Neural progenitor cell (in vitro differentiated cells): Measurements from ENCODE around the gene IL17RE.

Source experiments
- EZH2 ChIP-seq: fragments of 200-600 bp; sonication (generic); IDR thresholded peaks from 2 replicates; pipeline ENCODE4 v1.6.1; 2017; ENCODE audit warnings: antibody characterized with exemption, mild to moderate bottlenecking, moderate library complexity
- EZH2phosphoT487 ChIP-seq: fragments of 200-600 bp; sonication (generic); IDR thresholded peaks from 2 replicates; pipeline ENCODE4 v1.6.1; 2017; ENCODE audit warnings: antibody characterized with exemption
- TF ChIP-seq, protein P1 (sequence below): fragments of 200-600 bp; sonication (generic); IDR thresholded peaks from 2 replicates; pipeline ENCODE4 v1.5.1; 2017; ENCODE audit warnings: antibody characterized with exemption, mild to moderate bottlenecking

DNA sequence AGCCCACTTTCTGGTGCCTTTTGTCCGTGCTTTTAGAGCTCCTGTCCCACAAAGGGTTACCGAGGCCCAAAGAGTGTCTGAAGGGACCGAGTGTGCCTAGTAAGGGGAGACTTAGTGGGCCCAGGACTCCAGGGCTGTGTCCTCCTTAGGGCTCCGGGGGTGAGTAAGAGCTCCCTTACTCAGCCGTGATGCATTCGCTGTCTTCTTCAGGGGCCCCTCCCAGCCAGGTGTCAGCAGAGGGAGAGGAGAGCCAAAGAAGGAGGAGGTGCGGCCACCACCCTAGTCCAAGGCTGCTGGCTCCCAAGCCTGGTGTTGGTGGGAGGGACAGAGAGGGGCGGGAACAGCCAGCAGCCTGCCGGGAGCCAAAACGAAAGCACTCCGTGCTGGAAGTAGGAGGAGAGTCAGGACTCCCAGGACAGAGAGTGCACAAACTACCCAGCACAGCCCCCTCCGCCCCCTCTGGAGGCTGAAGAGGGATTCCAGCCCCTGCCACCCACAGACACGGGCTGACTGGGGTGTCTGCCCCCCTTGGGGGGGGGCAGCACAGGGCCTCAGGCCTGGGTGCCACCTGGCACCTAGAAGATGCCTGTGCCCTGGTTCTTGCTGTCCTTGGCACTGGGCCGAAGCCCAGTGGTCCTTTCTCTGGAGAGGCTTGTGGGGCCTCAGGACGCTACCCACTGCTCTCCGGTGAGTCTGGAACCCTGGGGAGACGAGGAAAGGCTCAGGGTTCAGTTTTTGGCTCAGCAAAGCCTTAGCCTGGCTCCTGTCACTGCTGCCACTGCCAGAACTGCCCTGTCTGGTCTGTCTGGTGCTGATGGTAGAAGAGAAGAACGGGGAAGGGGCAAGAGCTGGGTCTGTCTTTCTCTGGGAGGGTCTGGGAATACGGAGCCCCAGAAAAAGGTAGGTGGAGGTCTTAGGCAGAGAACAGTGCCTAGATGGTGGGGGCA lies 14.4 kb downstream of the IL17RE start, which contains the start of gene IL17RC:
- TF ChIP-seq EZH2phosphoT487, result no peak
- no peak for TF ChIP-seq EZH2
- TF ChIP-seq, protein P1, sequence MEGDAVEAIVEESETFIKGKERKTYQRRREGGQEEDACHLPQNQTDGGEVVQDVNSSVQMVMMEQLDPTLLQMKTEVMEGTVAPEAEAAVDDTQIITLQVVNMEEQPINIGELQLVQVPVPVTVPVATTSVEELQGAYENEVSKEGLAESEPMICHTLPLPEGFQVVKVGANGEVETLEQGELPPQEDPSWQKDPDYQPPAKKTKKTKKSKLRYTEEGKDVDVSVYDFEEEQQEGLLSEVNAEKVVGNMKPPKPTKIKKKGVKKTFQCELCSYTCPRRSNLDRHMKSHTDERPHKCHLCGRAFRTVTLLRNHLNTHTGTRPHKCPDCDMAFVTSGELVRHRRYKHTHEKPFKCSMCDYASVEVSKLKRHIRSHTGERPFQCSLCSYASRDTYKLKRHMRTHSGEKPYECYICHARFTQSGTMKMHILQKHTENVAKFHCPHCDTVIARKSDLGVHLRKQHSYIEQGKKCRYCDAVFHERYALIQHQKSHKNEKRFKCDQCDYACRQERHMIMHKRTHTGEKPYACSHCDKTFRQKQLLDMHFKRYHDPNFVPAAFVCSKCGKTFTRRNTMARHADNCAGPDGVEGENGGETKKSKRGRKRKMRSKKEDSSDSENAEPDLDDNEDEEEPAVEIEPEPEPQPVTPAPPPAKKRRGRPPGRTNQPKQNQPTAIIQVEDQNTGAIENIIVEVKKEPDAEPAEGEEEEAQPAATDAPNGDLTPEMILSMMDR, result no peak
